ENCODE measurements around the gene MKS1. TPM values are rescaled to one million over a fixed set of nuclear protein-coding genes. Genes with fewer than 3 reads are reported as not detected.

The MKS1 gene
- total RNA-seq, 4 donors from 2014 or later: 2.2 to 6.7 (median 2.8) TPM

DNA sequence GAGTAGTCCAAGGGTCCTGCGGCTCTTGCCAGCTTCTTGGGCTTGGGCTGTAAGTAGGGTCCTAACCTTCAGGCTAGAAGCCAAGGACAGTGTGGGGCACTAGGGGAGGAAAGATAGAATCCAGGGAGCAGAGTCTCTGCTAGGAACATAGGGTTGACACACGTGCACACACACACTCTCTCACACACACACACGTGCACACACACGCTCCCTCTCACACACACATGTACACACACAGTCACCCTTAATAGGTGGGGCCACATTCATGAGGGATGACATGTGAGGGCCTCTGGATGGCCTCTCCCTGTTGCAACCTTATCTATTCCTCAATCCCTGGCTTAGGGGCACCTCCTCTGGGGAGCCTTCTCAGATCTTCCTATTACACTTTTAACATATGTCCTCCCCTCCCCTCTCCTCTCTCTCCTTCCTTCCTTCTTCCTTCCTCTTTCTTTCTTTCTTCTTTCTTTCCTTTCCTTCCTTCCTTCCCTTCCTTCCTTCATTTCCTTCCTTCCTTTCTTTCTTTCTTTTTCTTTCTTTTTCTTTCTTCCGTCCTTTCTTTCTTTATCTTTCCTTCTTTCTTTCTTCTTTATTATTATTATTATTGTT is 23.4 kb downstream of the MKS1 start:
- intact Hi-C loops (cut with DNase I; ENCODE audit: low total_unique reads): no loop called here
- DNase-seq (no peak), ATAC-seq (no peak)
- Histone ChIP-seq H3K36me3 (no peaks in the 10 kb centered on the region), H3K4me3 (no peak overlapping the region), H3K9me3 (no peaks in the 10 kb centered on the region), H3K27me3 (peaks cover 3 to 10% (median 4%) of the 10 kb centered on the region in 3 donors), H3K4me1 (no peaks in the 10 kb centered on the region), H3K27ac (no peak overlapping the region)
- in situ Hi-C loops (cut with MboI; ENCODE audit: low sequenced_read_pairs in 4 of 4): no loop called here
- TF ChIP-seq, protein P1, sequence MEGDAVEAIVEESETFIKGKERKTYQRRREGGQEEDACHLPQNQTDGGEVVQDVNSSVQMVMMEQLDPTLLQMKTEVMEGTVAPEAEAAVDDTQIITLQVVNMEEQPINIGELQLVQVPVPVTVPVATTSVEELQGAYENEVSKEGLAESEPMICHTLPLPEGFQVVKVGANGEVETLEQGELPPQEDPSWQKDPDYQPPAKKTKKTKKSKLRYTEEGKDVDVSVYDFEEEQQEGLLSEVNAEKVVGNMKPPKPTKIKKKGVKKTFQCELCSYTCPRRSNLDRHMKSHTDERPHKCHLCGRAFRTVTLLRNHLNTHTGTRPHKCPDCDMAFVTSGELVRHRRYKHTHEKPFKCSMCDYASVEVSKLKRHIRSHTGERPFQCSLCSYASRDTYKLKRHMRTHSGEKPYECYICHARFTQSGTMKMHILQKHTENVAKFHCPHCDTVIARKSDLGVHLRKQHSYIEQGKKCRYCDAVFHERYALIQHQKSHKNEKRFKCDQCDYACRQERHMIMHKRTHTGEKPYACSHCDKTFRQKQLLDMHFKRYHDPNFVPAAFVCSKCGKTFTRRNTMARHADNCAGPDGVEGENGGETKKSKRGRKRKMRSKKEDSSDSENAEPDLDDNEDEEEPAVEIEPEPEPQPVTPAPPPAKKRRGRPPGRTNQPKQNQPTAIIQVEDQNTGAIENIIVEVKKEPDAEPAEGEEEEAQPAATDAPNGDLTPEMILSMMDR (IDR thresholded peaks at IDR 0.05 in 4 of 5, conservative IDR thresholded peaks at IDR 0.05 in 1 of 5): no peak
- no peak for TF ChIP-seq POLR2A (IDR thresholded peaks at IDR 0.05)

- intact Hi-C loops (cut with DNase I; ENCODE audit: low total_unique reads): no loop called here
- Histone ChIP-seq H3K27me3 (peaks cover 3 to 10% (median 7%) of the 10 kb centered on the region in 3 donors), H3K4me1 (no peaks in the 10 kb centered on the region), H3K27ac (no peak overlapping the region), H3K36me3 (no peaks in the 10 kb centered on the region), H3K4me3 (no peak overlapping the region), H3K9me3 (no peaks in the 10 kb centered on the region)
- TF ChIP-seq, protein P1 (IDR thresholded peaks at IDR 0.05 in 4 of 5, conservative IDR thresholded peaks at IDR 0.05 in 1 of 5): no peak
- TF ChIP-seq POLR2A (IDR thresholded peaks at IDR 0.05): no peak
- in situ Hi-C loops (cut with MboI; ENCODE audit: low sequenced_read_pairs in 4 of 4): no loop called here
- ATAC-seq (no peak), DNase-seq (no peak)
These were observed 25.3 kb downstream of the MKS1 start for GRCh38 chr17:58193641-58194255.

DNA sequence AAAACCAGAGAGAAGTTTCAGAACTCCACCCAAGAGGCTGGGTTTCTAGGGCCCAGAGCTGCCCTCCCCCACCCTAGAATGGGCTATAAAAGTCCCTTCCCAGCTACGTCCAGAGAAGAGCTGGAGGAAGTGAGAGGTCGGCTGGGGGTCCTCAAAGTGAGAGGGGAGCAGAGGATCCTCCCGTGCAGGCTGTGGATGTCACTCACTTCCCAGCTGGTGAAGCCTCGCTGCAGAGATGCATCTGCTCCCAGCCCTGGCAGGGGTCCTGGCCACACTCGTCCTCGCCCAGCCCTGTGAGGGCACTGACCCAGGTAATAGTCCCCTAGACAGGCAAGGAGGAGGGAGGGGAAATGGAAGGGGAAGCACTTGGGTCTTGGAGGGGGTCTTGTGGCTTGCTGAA is 26.4 kb downstream of the MKS1 start, which contains the start of gene EPX:
TSS of gene EPX (plus strand) at position 115 of the 400 bp plus-strand sequence. CDS start at position 236, 121 bp downstream.
- in situ Hi-C loops (cut with MboI; ENCODE audit: low sequenced_read_pairs in 4 of 4): no loop called here

DNA sequence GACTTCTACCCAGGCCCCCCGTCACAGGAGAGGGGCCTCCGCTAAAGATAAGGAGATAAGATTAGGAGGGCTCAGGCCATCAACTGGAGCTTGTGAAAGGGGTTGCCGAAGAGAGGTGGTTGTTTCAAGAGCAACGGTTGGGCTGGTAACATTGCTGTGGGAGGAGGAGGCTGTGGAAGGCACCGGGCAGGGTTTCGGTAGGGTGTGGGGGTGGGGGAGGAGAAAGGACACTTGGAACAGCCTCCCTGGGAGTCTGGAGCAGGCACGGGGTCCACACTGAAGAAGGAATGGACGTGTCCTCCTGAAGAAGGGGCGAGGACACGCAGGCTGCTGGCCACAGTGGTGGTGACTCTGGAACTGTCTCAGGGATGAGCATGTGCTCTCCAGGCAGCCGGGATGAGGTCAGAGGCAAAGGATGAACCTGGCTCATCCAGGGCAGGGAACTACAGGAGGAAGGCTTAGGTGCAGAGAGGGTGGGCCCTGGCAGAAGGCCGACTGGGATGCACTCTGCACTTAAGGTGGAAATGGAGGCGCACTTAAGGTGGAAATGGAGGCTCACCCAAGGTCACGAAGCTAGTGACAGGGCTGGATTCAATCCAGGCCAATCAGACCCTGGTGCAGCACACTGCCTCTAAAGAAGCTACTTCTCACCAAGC is 27.7 kb downstream of the MKS1 start:
- no peaks in the 10 kb centered on the region for H3K4me1 ChIP-seq
- no peak overlapping the region for H3K27ac ChIP-seq
- DNase-seq (no peak), ATAC-seq (no peak)
- TF ChIP-seq, protein P1 (IDR thresholded peaks at IDR 0.05 in 4 of 5, conservative IDR thresholded peaks at IDR 0.05 in 1 of 5): no peak
- no peaks in the 10 kb centered on the region for H3K36me3 ChIP-seq
- no peaks in the 10 kb centered on the region for H3K9me3 ChIP-seq
- peaks cover 0 to 10% (median 3%) of the 10 kb centered on the region in 3 donors for H3K27me3 ChIP-seq
- in situ Hi-C loops (cut with MboI; ENCODE audit: low sequenced_read_pairs in 4 of 4) (no loop called here), intact Hi-C loops (cut with DNase I; ENCODE audit: low total_unique reads) (no loop called here)
- no peak overlapping the region for H3K4me3 ChIP-seq

More for the DNA sequence above, 26.4 kb downstream of the MKS1 start, which contains the start of gene EPX:
- Histone ChIP-seq H3K4me3 (no peak within 1 kb of the TSS), H3K27me3 (peaks cover 3 to 10% (median 5%) of the 10 kb centered on the region in 3 donors), H3K36me3 (no peaks in the 10 kb centered on the region), H3K27ac (no peak within 1 kb of the TSS), H3K4me1 (no peaks in the 10 kb centered on the region), H3K9me3 (no peaks in the 10 kb centered on the region)
- intact Hi-C loops (cut with DNase I; ENCODE audit: low total_unique reads): no loop called here
- no peak for ATAC-seq
- DNase-seq: no peak
- TF ChIP-seq, protein P1 (IDR thresholded peaks at IDR 0.05 in 4 of 5, conservative IDR thresholded peaks at IDR 0.05 in 1 of 5): no peak
- no peak for TF ChIP-seq POLR2A (IDR thresholded peaks at IDR 0.05)

Measured in gastrocnemius medialis (tissue), 4 donors.